Karpas-422 (cell line): ENCODE measurements around the gene TRIO. TPM values are rescaled to one million over a fixed set of nuclear protein-coding genes. Genes with fewer than 3 reads are reported as not detected.

Source experiments
- DNase-seq: peaks from one replicate; pipeline ENCODE4 v3.0.0-alpha.2; 2015
- H2AFZ ChIP-seq: fragments of 200-600 bp; sonication (generic); 2 replicates; pipeline ENCODE4 v1.6.1; 2014; ENCODE audit warnings: antibody characterized with exemption, low read length, mixed read lengths
- H3K27ac ChIP-seq: fragments of 200-600 bp; sonication (generic); 2 replicates; pipeline ENCODE4 v1.5.1; 2014; ENCODE audit warnings: mild to moderate bottlenecking, low read length, moderate library complexity
- H3K27me3 ChIP-seq: fragments of 200-600 bp; sonication (generic); 2 replicates; pipeline ENCODE4 v1.6.1; 2014; ENCODE audit warnings: low read length, mixed read lengths
- H3K36me3 ChIP-seq: fragments of 200-600 bp; sonication (generic); 2 replicates; pipeline ENCODE4 v1.6.1; 2014; ENCODE audit warnings: low read length, mixed read lengths; ENCODE audit not compliant: insufficient read depth
- H3K4me1 ChIP-seq: fragments of 200-600 bp; sonication (generic); 2 replicates; pipeline ENCODE4 v1.6.1; 2014; ENCODE audit warnings: mild to moderate bottlenecking, low read length, mixed read lengths
- H3K4me2 ChIP-seq: fragments of 200-600 bp; sonication (generic); 2 replicates; pipeline ENCODE4 v1.6.1; 2014; ENCODE audit warnings: low read length, low read depth, mild to moderate bottlenecking; ENCODE audit not compliant: poor library complexity, severe bottlenecking
- H3K4me3 ChIP-seq: fragments of 200-600 bp; sonication (generic); 2 replicates; pipeline ENCODE4 v1.5.1; 2014; ENCODE audit warnings: mild to moderate bottlenecking, antibody characterized with exemption, low read length, mixed read lengths
- H3K79me2 ChIP-seq: fragments of 200-600 bp; sonication (generic); 2 replicates; pipeline ENCODE4 v1.6.1; 2014; ENCODE audit warnings: mild to moderate bottlenecking, low read length, mixed read lengths
- H3K9ac ChIP-seq: fragments of 200-600 bp; sonication (generic); 2 replicates; pipeline ENCODE4 v1.6.0; 2014; ENCODE audit warnings: low read length
- H3K9me2 ChIP-seq: fragments of 200-600 bp; sonication (generic), shearing (Covaris generic); replicated peaks from 2 replicates; pipeline ENCODE4 v1.6.0; 2014; ENCODE audit warnings: mild to moderate bottlenecking, low read length, moderate library complexity; ENCODE audit not compliant: insufficient read depth
- H3K9me3 ChIP-seq: fragments of 300-700, 200-600 bp; sonication (generic); 2 replicates; pipeline ENCODE4 v1.6.1; 2014; ENCODE audit warnings: low read length, mixed read lengths
- H4K20me1 ChIP-seq: fragments of 200-600 bp; sonication (generic); 2 replicates; pipeline ENCODE4 v1.6.1; 2014; ENCODE audit warnings: mild to moderate bottlenecking, antibody characterized with exemption, low read length, low read depth; ENCODE audit not compliant: insufficient read depth
- total RNA-seq: library from RNA; depleted of rRNA; stranded (reverse); fragments of >200 nt; shearing (Covaris generic); gene quantifications from 2 replicates; pipeline ENCODE4 v1.2.3, GENCODE V29; 2014; ENCODE audit warnings: low replicate concordance

The TRIO gene
- total RNA-seq, 1 experiment from 2014 or later = 0.04 TPM

DNA sequence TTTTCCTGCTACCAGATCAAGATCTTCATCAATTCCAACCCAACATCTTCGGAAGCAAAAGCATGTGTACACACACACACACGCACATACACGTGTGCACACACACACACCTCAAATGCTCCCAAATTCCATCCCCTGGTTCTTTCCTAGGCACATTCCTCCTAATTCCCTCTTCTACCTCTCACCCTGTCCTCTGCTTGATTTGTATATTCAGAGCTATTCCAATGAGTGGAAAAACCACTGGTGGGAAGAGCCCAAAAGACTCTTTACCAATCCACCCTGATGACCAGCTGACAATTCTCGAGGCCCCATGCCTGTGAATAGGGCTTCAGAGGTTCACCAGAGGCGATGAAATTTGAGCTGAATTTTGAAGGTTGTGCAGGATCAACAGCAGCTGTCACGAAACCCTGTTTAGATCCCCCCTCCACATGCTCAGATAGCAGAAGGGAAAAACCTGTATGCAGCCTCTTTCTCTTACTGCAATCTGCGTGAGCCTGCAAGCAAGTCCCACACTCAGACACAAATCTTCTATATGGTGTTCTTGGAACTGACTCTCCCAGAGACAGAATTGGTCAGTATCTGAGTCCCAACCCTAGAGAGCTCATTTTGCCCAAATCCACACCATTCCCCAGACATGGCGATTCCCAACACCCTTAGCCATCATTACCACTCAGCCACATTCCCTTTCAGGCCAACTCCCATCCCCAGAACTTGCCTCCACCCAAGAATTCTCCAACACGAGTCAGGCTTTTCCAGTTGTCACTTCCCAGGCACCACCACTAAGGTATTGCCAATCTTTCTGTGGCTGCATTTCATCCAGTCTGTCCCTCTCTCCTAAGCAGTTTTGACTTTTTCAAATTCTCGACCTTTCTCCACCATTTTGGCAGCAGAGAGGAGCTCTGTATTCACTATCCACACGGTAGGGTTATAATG, 4.3 kb upstream of the TRIO start:
- no peak for DNase-seq
- Histone ChIP-seq H3K27me3 (no peaks in the 10 kb centered on the region), H3K27ac (no peak overlapping the region), H3K4me1 (peaks cover 4% of the 10 kb centered on the region; the same call in 1 of the 2 replicates), H3K9me2 (no peaks in the 10 kb centered on the region), H3K36me3 (no peaks in the 10 kb centered on the region), H3K4me3 (no peak overlapping the region), H4K20me1 (no peaks in the 10 kb centered on the region), H2AFZ (no peak overlapping the region), H3K79me2 (no peaks in the 10 kb centered on the region), H3K4me2 (no peak overlapping the region), H3K9me3 (no peaks in the 10 kb centered on the region), H3K9ac (no peak overlapping the region)

DNA sequence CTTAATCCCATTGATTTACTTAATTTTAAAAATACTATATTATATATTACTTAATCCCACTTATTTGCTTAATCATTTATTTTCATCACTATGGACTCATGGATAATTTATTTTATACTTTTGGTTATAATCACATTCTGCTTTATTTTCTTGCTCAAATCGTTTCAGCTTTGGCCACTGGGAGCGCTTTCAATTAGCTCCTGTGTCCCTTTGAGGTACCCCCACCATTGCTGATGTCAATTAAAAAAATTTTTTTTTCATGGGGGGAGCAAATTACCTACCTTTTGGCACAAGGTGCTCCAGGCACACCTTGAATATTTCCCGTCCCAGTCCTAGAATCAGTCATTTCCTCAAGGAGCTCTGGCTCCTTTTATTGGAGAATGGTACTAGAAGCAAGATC, 1.4 kb upstream of the TRIO start:
- Histone ChIP-seq H3K27me3 (no peaks in the 10 kb centered on the region), H3K4me3 (no peak overlapping the region), H3K9ac (no peak overlapping the region)

DNA sequence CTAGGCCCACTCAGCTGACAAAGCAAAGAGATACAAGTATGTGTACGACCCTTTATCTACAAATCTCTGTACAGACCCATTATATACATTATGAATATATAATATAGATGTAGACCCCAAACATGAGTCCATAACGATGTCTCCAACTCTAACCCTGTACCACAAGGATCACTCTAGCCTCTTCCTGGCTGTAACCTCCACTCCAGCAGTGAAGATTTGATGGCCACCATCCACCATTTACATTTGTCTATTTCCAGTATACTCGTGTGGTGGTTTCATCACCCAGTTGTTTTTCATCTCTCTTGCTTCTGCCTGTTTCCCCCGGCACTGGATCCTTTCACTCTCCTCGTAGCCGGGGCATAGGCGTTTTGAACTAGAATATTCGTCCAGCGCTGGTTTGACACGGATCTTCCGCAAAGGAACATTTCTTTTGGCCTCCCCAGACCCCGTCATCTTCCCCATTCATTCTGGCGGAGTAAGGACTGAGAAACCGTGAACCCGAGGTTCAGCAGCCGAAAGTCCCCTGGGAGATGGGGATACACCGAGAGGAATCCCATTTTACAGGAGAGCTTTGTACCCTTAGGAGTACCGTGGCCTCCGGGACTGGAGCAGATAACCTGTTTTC, 828 bp upstream of the TRIO start:
- Histone ChIP-seq H3K79me2 (no peaks in the 10 kb centered on the region), H3K9me3 (no peaks in the 10 kb centered on the region), H3K4me3 (peak overlapping the region; percentile 49; the same call in 1 of the 2 replicates), H3K9me2 (no peaks in the 10 kb centered on the region), H2AFZ (peak overlapping the region; percentile 56; the same call in 1 of the 2 replicates), H3K4me2 (peak overlapping the region; percentile 45), H3K27ac (no peak overlapping the region), H3K27me3 (no peaks in the 10 kb centered on the region), H4K20me1 (no peaks in the 10 kb centered on the region), H3K4me1 (peaks cover 7% of the 10 kb centered on the region), H3K9ac (no peak overlapping the region), H3K36me3 (no peaks in the 10 kb centered on the region)
- no peak for DNase-seq

More for the DNA sequence above, 1.4 kb upstream of the TRIO start:
- Histone ChIP-seq H4K20me1 (no peaks in the 10 kb centered on the region), H3K4me2 (no peak overlapping the region), H3K4me1 (peaks cover 4% of the 10 kb centered on the region; the same call in 1 of the 2 replicates), H3K36me3 (no peaks in the 10 kb centered on the region), H3K79me2 (no peaks in the 10 kb centered on the region), H2AFZ (no peak overlapping the region), H3K9me2 (no peaks in the 10 kb centered on the region), H3K27ac (no peak overlapping the region), H3K9me3 (no peaks in the 10 kb centered on the region)
- DNase-seq = peak; percentile 35

DNA sequence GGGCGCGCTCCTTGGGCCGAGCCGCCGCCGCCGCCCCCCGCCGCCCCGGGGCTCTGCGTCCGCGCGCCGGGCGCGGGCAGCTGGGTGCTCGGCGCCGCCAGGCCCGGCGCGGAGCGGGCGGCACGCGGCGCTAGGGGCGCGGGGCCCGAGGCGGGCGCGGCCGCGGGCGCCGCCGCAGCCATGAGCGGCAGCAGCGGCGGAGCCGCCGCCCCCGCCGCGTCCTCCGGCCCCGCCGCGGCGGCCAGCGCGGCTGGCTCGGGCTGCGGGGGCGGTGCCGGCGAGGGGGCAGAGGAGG, 351 bp downstream of the TRIO start:
- no peak overlapping the region for H3K4me2 ChIP-seq
- H3K27ac ChIP-seq = no peak overlapping the region
- H3K27me3 ChIP-seq = no peaks in the 10 kb centered on the region
- H4K20me1 ChIP-seq = no peaks in the 10 kb centered on the region
- H3K9ac ChIP-seq = no peak overlapping the region
- no peaks in the 10 kb centered on the region for H3K36me3 ChIP-seq
- H3K4me3 ChIP-seq = no peak overlapping the region
- H3K4me1 ChIP-seq = peaks cover 10% of the 10 kb centered on the region
- no peak overlapping the region for H2AFZ ChIP-seq
- no peak for DNase-seq
- H3K79me2 ChIP-seq = no peaks in the 10 kb centered on the region
- no peaks in the 10 kb centered on the region for H3K9me2 ChIP-seq
- H3K9me3 ChIP-seq = no peaks in the 10 kb centered on the region

DNA sequence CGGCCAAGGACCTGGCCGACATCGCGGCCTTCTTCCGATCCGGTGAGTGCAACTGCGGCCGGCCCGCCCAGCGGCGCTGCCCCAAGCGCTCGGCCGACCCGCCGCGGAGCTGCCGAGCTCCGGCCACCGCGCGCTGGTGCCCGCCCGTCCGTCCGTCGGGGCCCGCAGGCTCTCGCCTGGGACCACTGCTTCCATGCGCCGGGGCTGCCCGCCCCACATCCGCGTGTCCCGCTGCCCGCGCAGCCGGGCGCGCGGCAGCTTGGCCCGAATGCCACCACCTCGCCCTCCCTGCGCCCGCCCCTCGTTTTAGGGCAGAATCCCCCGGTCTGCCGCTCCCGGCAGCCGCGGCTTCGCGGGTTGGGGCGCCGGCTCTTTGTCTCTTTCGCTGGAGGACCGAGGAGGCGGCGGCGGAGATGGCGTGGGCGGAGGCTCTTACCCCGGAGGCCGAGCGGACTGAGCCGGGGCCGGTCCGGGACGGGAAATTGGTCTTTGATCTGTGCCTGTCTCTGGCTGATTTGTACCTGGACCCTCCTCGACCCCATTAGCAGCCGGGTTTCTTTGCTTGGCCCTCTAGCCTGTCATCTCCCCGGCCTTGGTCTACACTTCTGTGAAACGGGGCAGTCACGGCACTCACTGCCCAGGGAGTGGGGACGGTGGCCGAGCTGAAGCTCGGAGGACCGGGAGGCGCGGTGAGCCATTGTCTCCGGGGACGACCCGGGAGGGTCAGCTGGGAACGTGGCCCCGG, 871 bp downstream of the TRIO start:
- H3K27me3 ChIP-seq = no peaks in the 10 kb centered on the region
- H3K27ac ChIP-seq = no peak overlapping the region
- no peaks in the 10 kb centered on the region for H3K79me2 ChIP-seq
- DNase-seq = peak; percentile 36
- no peaks in the 10 kb centered on the region for H3K36me3 ChIP-seq
- no peak overlapping the region for H3K9ac ChIP-seq
- peaks cover 10% of the 10 kb centered on the region for H3K4me1 ChIP-seq
- no peak overlapping the region for H2AFZ ChIP-seq
- H3K4me2 ChIP-seq = peak overlapping the region; percentile 44
- no peaks in the 10 kb centered on the region for H3K9me2 ChIP-seq
- no peaks in the 10 kb centered on the region for H3K9me3 ChIP-seq
- H3K4me3 ChIP-seq = peak overlapping the region; percentile 19; the same call in 1 of the 2 replicates
- no peaks in the 10 kb centered on the region for H4K20me1 ChIP-seq

DNA sequence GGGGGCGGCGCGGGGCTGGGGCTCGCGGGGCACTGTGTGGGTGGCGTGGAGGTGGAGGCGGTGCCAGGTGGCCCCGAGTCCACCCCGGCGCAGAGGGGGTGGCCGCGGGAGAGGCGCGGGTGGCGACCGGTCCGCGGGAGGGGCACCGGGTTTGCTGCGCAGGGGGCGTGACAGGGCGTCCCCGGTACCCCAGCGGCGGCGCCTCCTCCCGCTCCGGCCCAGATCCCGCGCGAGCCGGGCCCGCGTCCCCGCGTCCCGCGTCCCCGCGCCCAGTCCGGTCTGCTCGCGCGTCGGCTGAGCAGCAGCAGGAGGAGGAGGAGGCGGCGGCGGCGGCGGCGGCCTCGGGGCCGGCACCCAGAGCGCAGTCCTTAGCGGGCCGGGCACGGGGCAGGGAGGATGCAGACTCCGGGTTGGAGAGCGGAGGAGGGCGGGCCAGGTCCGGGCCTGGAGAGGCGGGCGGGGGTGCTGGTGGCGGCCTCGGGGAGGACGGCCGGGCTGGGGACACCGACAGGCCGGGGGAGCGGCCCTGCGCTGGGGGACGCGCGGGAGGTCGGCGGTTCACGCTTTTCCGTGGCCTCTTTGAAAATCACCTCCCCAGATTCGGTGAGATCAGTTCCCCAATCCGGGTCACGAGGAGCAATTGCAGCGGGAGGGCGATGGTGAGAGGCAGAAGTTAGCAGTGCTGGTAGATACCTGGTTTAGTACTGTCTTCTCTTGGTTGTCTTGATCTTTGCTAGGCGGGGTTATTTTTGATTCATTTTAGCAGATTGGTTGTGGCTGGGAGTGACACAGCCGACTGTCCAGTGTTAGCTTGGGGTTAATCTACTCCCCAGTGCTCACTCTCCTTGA, 1.7 kb downstream of the TRIO start:
- no peaks in the 10 kb centered on the region for H3K79me2 ChIP-seq

DNA sequence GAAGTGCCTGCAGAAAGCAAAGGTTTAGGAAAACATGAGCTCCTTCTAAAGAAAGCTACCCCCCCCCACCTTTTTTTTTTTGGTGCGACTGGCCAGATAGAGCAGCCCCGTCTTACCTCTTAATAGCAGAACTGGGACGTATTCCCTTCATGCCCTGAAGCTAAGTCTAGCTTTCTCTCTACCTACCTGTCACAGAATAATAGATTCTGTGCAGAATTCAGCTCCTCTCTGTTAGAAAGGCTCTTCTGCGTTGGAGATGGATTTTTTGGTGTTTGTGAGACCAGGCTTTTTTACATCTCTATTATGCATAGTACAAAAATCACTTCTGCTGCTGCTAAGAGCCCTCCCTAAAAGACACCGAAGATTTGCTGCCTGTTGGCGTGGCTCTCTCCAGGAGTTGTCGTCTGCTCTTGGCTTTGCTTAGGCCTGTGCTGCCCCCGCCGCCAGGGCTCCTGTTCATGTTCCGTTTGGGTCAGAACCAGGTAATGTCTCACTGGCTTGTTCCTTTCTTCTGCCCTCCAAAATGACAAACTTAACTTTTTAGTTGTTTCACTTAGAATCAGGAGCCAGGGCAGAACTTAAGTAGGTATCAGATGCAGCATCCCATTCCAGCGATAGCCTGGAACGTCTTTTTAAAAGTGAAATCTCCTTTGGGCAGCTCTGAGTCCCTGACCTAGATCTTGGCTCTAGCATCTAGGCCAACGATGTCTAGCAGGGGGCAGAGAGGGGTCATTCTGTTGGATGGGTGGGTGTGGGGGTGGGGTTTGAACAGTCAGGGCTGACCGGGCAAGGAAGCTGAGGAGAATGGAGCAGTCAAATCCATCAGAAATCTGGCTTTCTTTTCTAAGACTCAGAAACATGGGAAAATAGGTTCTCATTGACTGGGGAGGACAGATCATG, 2.5 kb downstream of the TRIO start:
- Histone ChIP-seq H4K20me1 (no peaks in the 10 kb centered on the region), H3K4me3 (no peak overlapping the region), H3K4me1 (peaks cover 10% of the 10 kb centered on the region), H3K27me3 (no peaks in the 10 kb centered on the region), H3K79me2 (no peaks in the 10 kb centered on the region), H3K36me3 (no peaks in the 10 kb centered on the region), H2AFZ (no peak overlapping the region), H3K27ac (no peak overlapping the region), H3K9me2 (no peaks in the 10 kb centered on the region), H3K9ac (no peak overlapping the region), H3K9me3 (no peaks in the 10 kb centered on the region), H3K4me2 (no peak overlapping the region)
- DNase-seq = no peak

More for the DNA sequence above, 1.7 kb downstream of the TRIO start:
- H3K9me2 ChIP-seq = no peaks in the 10 kb centered on the region
- H2AFZ ChIP-seq = no peak overlapping the region
- H3K4me2 ChIP-seq = peak overlapping the region; percentile 44
- H3K9me3 ChIP-seq = no peaks in the 10 kb centered on the region
- H4K20me1 ChIP-seq = no peaks in the 10 kb centered on the region
- peak; percentile 42 for DNase-seq
- no peak overlapping the region for H3K27ac ChIP-seq
- H3K4me1 ChIP-seq = peaks cover 10% of the 10 kb centered on the region
- H3K4me3 ChIP-seq = peak overlapping the region; percentile 19; the same call in 1 of the 2 replicates
- no peaks in the 10 kb centered on the region for H3K36me3 ChIP-seq
- H3K9ac ChIP-seq = no peak overlapping the region
- H3K27me3 ChIP-seq = no peaks in the 10 kb centered on the region
